Measurements from ENCODE around the gene BID. TPM values are rescaled to one million over a fixed set of nuclear protein-coding genes. Genes with fewer than 3 reads are reported as not detected.

BID gene
- total RNA-seq, 1 experiment from 2014 or later, result 66.7 TPM

DNA sequence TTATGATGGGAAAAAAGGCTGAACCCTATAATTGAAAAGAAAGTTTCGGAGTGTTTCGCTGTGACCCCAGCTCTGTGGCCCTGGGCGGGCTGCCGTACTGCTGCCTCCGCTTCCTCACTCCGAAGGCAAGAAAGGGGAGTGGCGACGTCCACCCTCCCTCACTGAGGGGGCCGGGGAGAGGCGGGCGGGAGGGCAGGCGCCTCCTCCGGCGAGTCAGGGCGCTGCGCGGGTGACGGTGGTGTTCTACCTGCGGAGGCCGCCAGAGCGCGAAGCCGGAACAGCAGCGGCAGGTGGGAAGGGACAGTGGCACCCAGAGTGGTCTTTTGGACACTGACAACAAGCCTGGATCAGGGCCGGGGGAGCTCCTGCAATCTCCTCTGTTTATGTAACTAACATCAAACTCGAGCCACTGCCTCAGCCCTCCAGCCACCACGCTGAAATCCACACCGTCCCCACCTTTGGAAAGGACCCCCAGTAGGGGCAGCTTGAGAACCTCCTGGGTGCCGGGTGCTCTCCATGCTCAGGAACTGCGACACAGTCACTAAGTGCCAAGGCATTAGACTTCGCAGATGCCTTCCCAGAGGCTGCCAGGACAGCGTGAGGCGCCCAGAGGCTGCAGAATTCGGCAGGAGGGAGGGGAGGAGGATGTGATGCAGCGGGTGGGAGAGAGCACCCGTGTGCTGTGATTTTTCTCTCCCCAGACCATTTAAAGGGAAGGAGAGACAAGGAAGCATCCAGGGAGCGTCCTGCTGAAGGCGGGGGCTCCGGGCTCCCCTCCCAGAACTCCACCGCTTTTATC is 25.5 kb downstream of the BID start:
- in situ Hi-C loops (cut with HindIII; ENCODE audit: low pct_unique_long_range_greater_than_20kb, low sequenced_read_pairs), result no loop called here
- no peaks in the 10 kb centered on the region for H3K36me3 ChIP-seq (ENCODE audit: control insufficient read depth, insufficient read depth, low read length)
- intact Hi-C loops (cut with micrococcal nuclease; ENCODE audit: unreplicated experiment), result no loop called here
- no peak overlapping the region for H3K27ac ChIP-seq (ENCODE audit: low read length)
- CTCF ChIA-PET, result no interaction called here
- H3K27me3 ChIP-seq (ENCODE audit: control insufficient read depth, insufficient read depth, low read length), result no peaks in the 10 kb centered on the region
- peaks cover 21% of the 10 kb centered on the region for H3K4me1 ChIP-seq (ENCODE audit: control insufficient read depth, insufficient read depth, low read length)
- TF ChIP-seq, protein P1, sequence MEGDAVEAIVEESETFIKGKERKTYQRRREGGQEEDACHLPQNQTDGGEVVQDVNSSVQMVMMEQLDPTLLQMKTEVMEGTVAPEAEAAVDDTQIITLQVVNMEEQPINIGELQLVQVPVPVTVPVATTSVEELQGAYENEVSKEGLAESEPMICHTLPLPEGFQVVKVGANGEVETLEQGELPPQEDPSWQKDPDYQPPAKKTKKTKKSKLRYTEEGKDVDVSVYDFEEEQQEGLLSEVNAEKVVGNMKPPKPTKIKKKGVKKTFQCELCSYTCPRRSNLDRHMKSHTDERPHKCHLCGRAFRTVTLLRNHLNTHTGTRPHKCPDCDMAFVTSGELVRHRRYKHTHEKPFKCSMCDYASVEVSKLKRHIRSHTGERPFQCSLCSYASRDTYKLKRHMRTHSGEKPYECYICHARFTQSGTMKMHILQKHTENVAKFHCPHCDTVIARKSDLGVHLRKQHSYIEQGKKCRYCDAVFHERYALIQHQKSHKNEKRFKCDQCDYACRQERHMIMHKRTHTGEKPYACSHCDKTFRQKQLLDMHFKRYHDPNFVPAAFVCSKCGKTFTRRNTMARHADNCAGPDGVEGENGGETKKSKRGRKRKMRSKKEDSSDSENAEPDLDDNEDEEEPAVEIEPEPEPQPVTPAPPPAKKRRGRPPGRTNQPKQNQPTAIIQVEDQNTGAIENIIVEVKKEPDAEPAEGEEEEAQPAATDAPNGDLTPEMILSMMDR (IDR thresholded peaks at IDR 0.05), result no peak
- H3K4me3 ChIP-seq (ENCODE audit: low read depth in 2 of 2, low read length in 2 of 2), result no peak overlapping the region
- no peak for ATAC-seq
- BruUV-seq (replicated peaks), result no TSS peak
- POLR2A ChIA-PET, result no interaction called here
- DNase-seq (ENCODE audit: low read depth, low spot score), result no peak
- no peaks in the 10 kb centered on the region for H3K9me3 ChIP-seq (ENCODE audit: control insufficient read depth, insufficient read depth, low read depth, low read length)

DNA sequence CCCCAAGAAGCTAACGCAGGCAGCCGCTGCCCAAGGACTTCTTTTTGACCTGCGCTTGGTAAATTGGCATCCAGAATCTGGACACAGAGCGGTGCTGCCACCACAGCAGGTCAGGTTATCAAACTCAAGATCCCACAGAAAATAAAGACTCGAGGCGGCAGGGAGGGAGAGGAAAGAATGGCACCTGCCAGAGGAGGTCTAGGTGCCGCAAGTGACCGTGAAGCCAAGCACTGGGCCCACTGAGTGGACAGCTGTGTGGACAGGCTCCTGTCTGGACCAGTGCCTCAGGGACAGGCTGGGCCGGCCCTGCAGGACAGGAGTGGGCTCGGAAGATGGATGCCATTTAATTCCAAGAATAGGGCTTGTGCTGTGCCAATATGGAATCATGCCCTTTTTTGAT is 27.4 kb downstream of the BID start:
- TF ChIP-seq, protein P2, sequence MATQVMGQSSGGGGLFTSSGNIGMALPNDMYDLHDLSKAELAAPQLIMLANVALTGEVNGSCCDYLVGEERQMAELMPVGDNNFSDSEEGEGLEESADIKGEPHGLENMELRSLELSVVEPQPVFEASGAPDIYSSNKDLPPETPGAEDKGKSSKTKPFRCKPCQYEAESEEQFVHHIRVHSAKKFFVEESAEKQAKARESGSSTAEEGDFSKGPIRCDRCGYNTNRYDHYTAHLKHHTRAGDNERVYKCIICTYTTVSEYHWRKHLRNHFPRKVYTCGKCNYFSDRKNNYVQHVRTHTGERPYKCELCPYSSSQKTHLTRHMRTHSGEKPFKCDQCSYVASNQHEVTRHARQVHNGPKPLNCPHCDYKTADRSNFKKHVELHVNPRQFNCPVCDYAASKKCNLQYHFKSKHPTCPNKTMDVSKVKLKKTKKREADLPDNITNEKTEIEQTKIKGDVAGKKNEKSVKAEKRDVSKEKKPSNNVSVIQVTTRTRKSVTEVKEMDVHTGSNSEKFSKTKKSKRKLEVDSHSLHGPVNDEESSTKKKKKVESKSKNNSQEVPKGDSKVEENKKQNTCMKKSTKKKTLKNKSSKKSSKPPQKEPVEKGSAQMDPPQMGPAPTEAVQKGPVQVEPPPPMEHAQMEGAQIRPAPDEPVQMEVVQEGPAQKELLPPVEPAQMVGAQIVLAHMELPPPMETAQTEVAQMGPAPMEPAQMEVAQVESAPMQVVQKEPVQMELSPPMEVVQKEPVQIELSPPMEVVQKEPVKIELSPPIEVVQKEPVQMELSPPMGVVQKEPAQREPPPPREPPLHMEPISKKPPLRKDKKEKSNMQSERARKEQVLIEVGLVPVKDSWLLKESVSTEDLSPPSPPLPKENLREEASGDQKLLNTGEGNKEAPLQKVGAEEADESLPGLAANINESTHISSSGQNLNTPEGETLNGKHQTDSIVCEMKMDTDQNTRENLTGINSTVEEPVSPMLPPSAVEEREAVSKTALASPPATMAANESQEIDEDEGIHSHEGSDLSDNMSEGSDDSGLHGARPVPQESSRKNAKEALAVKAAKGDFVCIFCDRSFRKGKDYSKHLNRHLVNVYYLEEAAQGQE (IDR thresholded peaks at IDR 0.05; ENCODE audit: insufficient read depth in 1 of 2, low read depth in 2 of 2, low read length in 1 of 2), result no peak
- Histone ChIP-seq H3K36me3 (ENCODE audit: control insufficient read depth, insufficient read depth, low read length) (no peaks in the 10 kb centered on the region), H3K27me3 (ENCODE audit: control insufficient read depth, insufficient read depth, low read length) (no peaks in the 10 kb centered on the region), H3K4me1 (ENCODE audit: control insufficient read depth, insufficient read depth, low read length) (peaks cover 34% of the 10 kb centered on the region), H3K4me3 (ENCODE audit: low read depth in 2 of 2, low read length in 2 of 2) (no peak overlapping the region), H3K27ac (ENCODE audit: low read length) (no peak overlapping the region), H3K9me3 (ENCODE audit: control insufficient read depth, insufficient read depth, low read depth, low read length) (no peaks in the 10 kb centered on the region)
- intact Hi-C loops (cut with micrococcal nuclease; ENCODE audit: unreplicated experiment), result no loop called here
- DNase-seq (ENCODE audit: low read depth, low spot score) (no peak), ATAC-seq (no peak)
- in situ Hi-C loops (cut with HindIII; ENCODE audit: low pct_unique_long_range_greater_than_20kb, low sequenced_read_pairs), result no loop called here
- BruUV-seq (replicated peaks), result no TSS peak
- ChIA-PET CTCF (no interaction called here), POLR2A (no interaction called here)

DNA sequence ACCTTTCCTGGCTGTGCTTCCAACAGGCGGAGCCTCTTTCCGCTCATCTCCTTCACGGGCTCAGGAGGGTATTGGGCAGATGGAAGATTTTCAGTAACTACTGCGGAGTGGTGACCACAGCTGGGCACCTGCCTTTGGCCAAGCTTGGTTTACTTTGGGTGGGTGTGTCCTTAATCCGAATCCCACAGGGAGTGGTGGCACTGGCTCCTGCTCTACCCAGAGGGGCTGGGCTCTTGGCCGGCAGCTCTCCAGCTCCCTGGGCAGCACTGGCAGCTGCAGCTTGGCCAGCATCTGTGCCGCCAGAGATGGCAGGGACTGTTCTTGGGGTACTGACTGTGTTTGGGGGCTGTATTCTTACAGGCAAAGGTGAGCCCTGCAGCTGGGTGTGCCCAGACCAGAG is 29.8 kb downstream of the BID start:
- ChIA-PET CTCF (interaction anchor here (1.0 to 1.1 kb wide), 2 partner anchors 41 to 332 kb away, joined by 4 to 9 read pairs; no protein-coding TSS in a partner anchor), POLR2A (interaction anchor here (0.6 kb wide), 1 partner anchor 333 kb away, joined by 3 read pairs; no protein-coding TSS in a partner anchor)
- peak overlapping the region; percentile 57 for H3K27ac ChIP-seq (ENCODE audit: low read length)
- H3K27me3 ChIP-seq (ENCODE audit: control insufficient read depth, insufficient read depth, low read length), result no peaks in the 10 kb centered on the region
- H3K4me1 ChIP-seq (ENCODE audit: control insufficient read depth, insufficient read depth, low read length), result peaks cover 32% of the 10 kb centered on the region
- no peaks in the 10 kb centered on the region for H3K9me3 ChIP-seq (ENCODE audit: control insufficient read depth, insufficient read depth, low read depth, low read length)
- DNase-seq (ENCODE audit: low read depth, low spot score) (no peak), ATAC-seq (peak; percentile 52)
- intact Hi-C loops (cut with micrococcal nuclease; ENCODE audit: unreplicated experiment) (loop anchor here (5.0 kb wide), 1 partner anchor 38 kb away; no protein-coding TSS in a partner anchor), in situ Hi-C loops (cut with HindIII; ENCODE audit: low pct_unique_long_range_greater_than_20kb, low sequenced_read_pairs) (no loop called here)
- peak overlapping the region in 1 of 2 experiments; percentile 13; a peak in 1 of 4 replicates for H3K4me3 ChIP-seq (ENCODE audit: low read depth in 2 of 2, low read length in 2 of 2)
- TF ChIP-seq, protein P2 (IDR thresholded peaks at IDR 0.05; ENCODE audit: insufficient read depth in 1 of 2, low read depth in 2 of 2, low read length in 1 of 2), result no peak
- TF ChIP-seq SIN3A (IDR thresholded peaks at IDR 0.05; ENCODE audit: borderline replicate concordance, insufficient read depth, low read depth, low read length) (no peak), TCF7L2 (IDR thresholded peaks at IDR 0.05; ENCODE audit: low read depth, low read length) (no peak), POLR2AphosphoS5 (IDR thresholded peaks at IDR 0.05; ENCODE audit: low read depth, low read length) (no peak)
- TF ChIP-seq, protein P1 (IDR thresholded peaks at IDR 0.05), result no peak
- no TSS peak for BruUV-seq (replicated peaks)
- no peaks in the 10 kb centered on the region for H3K36me3 ChIP-seq (ENCODE audit: control insufficient read depth, insufficient read depth, low read length)
